Uterus (tissue), 2 donors: Measurements from ENCODE around the gene FAM240A.

Experiments
- CTCF ChIP-seq, 4 experiments: fragments of 200-600 bp in 2 of 4; fragments of 450-650 bp in 2 of 4; sonication (generic) in 2 of 4; IDR thresholded peaks; one replicate each; pipeline ENCODE4 v1.5.1; 2016 to 2019; ENCODE audit warnings: antibody characterized with exemption in 4 of 4, mild to moderate bottlenecking in 2 of 4, moderate library complexity in 1 of 4
- POLR2A ChIP-seq, 2 donors: fragments of 450-650 bp; IDR thresholded peaks; one replicate each; pipeline ENCODE4 v1.6.1; 2016; ENCODE audit warnings: antibody characterized with exemption in 2 of 2, mild to moderate bottlenecking in 1 of 2, moderate library complexity in 1 of 2

GRCh38 chr3:46617941-46618340 lies 5.6 kb downstream of the FAM240A start:
- no peak for TF ChIP-seq CTCF (IDR thresholded peaks at IDR 0.05)
- TF ChIP-seq POLR2A (IDR thresholded peaks at IDR 0.05): no peak
